ENCODE data around the gene FAM117B.

- TF ChIP-seq CTCF (IDR thresholded peaks at IDR 0.05) (no peak), POLR2A (IDR thresholded peaks at IDR 0.05) (no peak)
Measured at GRCh38 chr2:202705446-202706020, 70.8 kb downstream of the FAM117B start.
